ENCODE measurements around the gene WDCP.

DNA sequence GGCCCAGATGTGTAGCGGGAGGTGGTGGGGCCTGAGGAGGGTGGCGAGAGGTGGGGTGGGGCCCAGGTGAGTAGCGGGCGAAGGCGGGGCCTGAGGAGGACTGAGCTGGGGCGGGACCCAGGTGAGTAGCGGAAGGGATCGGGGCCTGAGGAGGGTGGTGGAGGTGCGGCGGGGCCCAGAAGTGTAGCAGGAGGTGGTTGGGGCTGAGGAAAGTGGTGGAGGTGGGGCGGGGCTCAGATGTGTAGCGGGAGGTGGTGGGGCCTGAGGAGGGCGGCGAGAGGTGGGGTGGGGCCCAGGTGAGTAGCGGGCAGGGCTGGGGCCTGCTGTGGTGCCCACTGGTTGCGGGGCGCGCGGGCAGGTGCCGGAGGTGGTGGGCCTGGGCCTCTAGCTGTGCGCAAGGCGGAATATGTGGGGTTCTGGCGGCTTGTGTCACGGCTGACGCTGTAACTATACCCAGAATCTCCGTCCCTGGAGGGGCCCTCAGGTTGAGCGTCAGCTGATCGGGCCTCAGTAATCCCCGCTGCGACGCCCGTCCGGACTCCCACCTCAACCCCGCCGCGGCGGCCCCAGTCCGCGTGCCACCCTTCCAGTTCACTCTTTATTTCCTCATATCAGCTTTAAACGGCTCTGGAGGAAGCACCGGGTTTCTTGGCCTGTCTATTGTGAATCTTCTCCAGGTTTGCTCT, 29.8 kb upstream of the WDCP start:
- TF ChIP-seq, protein P1, sequence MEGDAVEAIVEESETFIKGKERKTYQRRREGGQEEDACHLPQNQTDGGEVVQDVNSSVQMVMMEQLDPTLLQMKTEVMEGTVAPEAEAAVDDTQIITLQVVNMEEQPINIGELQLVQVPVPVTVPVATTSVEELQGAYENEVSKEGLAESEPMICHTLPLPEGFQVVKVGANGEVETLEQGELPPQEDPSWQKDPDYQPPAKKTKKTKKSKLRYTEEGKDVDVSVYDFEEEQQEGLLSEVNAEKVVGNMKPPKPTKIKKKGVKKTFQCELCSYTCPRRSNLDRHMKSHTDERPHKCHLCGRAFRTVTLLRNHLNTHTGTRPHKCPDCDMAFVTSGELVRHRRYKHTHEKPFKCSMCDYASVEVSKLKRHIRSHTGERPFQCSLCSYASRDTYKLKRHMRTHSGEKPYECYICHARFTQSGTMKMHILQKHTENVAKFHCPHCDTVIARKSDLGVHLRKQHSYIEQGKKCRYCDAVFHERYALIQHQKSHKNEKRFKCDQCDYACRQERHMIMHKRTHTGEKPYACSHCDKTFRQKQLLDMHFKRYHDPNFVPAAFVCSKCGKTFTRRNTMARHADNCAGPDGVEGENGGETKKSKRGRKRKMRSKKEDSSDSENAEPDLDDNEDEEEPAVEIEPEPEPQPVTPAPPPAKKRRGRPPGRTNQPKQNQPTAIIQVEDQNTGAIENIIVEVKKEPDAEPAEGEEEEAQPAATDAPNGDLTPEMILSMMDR (IDR thresholded peaks at IDR 0.05) = no peak
- TF ChIP-seq POLR2A (IDR thresholded peaks at IDR 0.05) = no peak

Data from vagina (tissue), 2 donors.